GM12878 (cell line): ENCODE measurements around the gene RNASEL. TPM values are rescaled to one million over a fixed set of nuclear protein-coding genes. Genes with fewer than 3 reads are reported as not detected.
A peak's percentile ranks its signal among the peaks of the same experiment; 100 is the strongest.

Experiments used
- ATAC-seq: fragments of 200-7000 bp; cut with Tn5 transposase; 3 replicates; pipeline ENCODE4 v1.9.1; 2020; ENCODE audit warnings: mild to moderate bottlenecking, moderate library complexity
- BruUV-seq: library from RNA; stranded (reverse); fragments of 400-500 nt; replicated peaks from 2 replicates; lab custom pipeline; 2021; lab: Mats Ljungman, UMichigan
- CTCF ChIA-PET: fragments of 300-600 bp; sonication (Branson Sonifier 250); formaldehyde crosslinking; extraction: SDS; loops from one replicate; lab custom pipeline; 2021; ENCODE audit warnings: inconsistent platforms; lab: Yijun Ruan, JAX
- POLR2A ChIA-PET: fragments of 350-600 bp; formaldehyde crosslinking; extraction: SDS; loops from one replicate; lab custom pipeline; 2021; ENCODE audit warnings: inconsistent platforms; lab: Charles Lee
- RAD21 ChIA-PET: fragments of 300-600 bp; sonication (Branson Sonifier 250); formaldehyde crosslinking; loops from one replicate; lab custom pipeline; 2023; ENCODE audit warnings: antibody characterized with exemption; ENCODE audit not compliant: unreplicated experiment; lab: Charles Lee
- SMC1A ChIA-PET: fragments of 300-600 bp; sonication (Branson Sonifier 250); formaldehyde crosslinking; loops from one replicate; lab custom pipeline; 2023; ENCODE audit not compliant: unreplicated experiment, uncharacterized antibody; lab: Charles Lee
- DNase-seq: peaks from one replicate; pipeline ENCODE4 v3.0.0-alpha.2; 2011; ENCODE audit warnings: low read depth, low spot score
- FAIRE-seq: peaks from 3 replicates; lab custom pipeline; 2011; peaks lifted over from hg19 to GRCh38; lab: Jason Lieb, UNC
- H2AFZ ChIP-seq: 2 replicates; pipeline ENCODE4 v1.6.0; 2011; ENCODE audit warnings: low read depth, low read length, control low read depth; ENCODE audit not compliant: control insufficient read depth
- H3K27ac ChIP-seq: 2 replicates; pipeline ENCODE4 v1.5.1; 2011; ENCODE audit warnings: control low read depth; ENCODE audit not compliant: control insufficient read depth, insufficient read depth
- H3K27me3 ChIP-seq, 2 experiments: replicated peaks in 1 of 2; 2 replicates each; pipeline versions ENCODE4 v1.6.0 to v1.6.1; 2011; ENCODE audit warnings: low read length in 1 of 2; ENCODE audit not compliant: control insufficient read depth in 2 of 2, insufficient read depth in 2 of 2
- H3K36me3 ChIP-seq, 2 experiments: 2 replicates each; pipeline ENCODE4 v1.5.1; 2011; ENCODE audit warnings: low read length in 1 of 2; ENCODE audit not compliant: control insufficient read depth in 2 of 2, insufficient read depth in 2 of 2
- H3K4me1 ChIP-seq: 2 replicates; pipeline ENCODE4 v1.6.1; 2011; ENCODE audit warnings: mild to moderate bottlenecking, low read length, moderate library complexity, mixed read lengths; ENCODE audit not compliant: control insufficient read depth, insufficient read depth
- H3K4me2 ChIP-seq: 2 replicates; pipeline ENCODE4 v1.6.0; 2011; ENCODE audit warnings: control low read depth; ENCODE audit not compliant: control insufficient read depth, insufficient read depth
- H3K4me3 ChIP-seq: fragments of 200-600 bp; sonication (generic); 2 replicates; pipeline ENCODE4 v1.5.1; 2016
- H3K79me2 ChIP-seq: 2 replicates; pipeline ENCODE4 v1.6.0; 2011; ENCODE audit warnings: low read length; ENCODE audit not compliant: control insufficient read depth, insufficient read depth
- H3K9ac ChIP-seq: 2 replicates; pipeline ENCODE4 v1.8.0; 2011; ENCODE audit warnings: low read length, control low read depth, mixed read lengths; ENCODE audit not compliant: control insufficient read depth, insufficient read depth
- H3K9me3 ChIP-seq: replicated peaks from 3 replicates; pipeline ENCODE4 v1.5.1; 2011; ENCODE audit warnings: mild to moderate bottlenecking, low read length; ENCODE audit not compliant: control insufficient read depth, insufficient read depth
- H4K20me1 ChIP-seq: 2 replicates; pipeline ENCODE4 v1.6.0; 2011; ENCODE audit not compliant: control insufficient read depth, insufficient read depth
- ATF2 ChIP-seq: IDR thresholded peaks from 2 replicates; pipeline ENCODE4 v1.6.1; 2012; ENCODE audit warnings: low read length, inconsistent platforms
- BMI1 ChIP-seq: fragments of 450-650 bp; IDR thresholded peaks from 2 replicates; pipeline ENCODE4 v1.6.1; 2016; ENCODE audit warnings: mild to moderate bottlenecking, moderate library complexity, borderline replicate concordance
- CEBPB ChIP-seq, 2 experiments: fragments of 150-350 bp in 1 of 2; IDR thresholded peaks; 2 replicates each; pipeline ENCODE4 v1.6.1; 2012 to 2014; ENCODE audit warnings: low read depth in 2 of 2, low read length in 2 of 2, borderline replicate concordance in 1 of 2, inconsistent platforms in 1 of 2
- E2F4 ChIP-seq: IDR thresholded peaks from 2 replicates; pipeline ENCODE4 v1.6.1; 2012; ENCODE audit warnings: low read depth, low read length, improper control_type of control experiment
- EGR1 ChIP-seq, 2 experiments: IDR thresholded peaks; 1 replicate in 1 of 2; 2 replicates in 1 of 2; pipeline ENCODE4 v1.6.1; 2011 to 2012; ENCODE audit warnings: low read depth in 2 of 2, low read length in 2 of 2, borderline replicate concordance in 1 of 2, mild to moderate bottlenecking in 1 of 2, moderate library complexity in 1 of 2
- HDAC2 ChIP-seq: fragments of 200-600 bp; sonication (generic); IDR thresholded peaks from 2 replicates; pipeline ENCODE4 v1.6.1; 2017
- IKZF2 ChIP-seq, 2 experiments: fragments of 450-650 bp; IDR thresholded peaks; 2 replicates each; pipeline ENCODE4 v1.6.1; 2017; ENCODE audit warnings: mild to moderate bottlenecking in 2 of 2, moderate library complexity in 2 of 2
- LARP7 ChIP-seq: fragments of 450-650 bp; IDR thresholded peaks from 2 replicates; pipeline ENCODE4 v1.6.1; 2017; ENCODE audit warnings: mild to moderate bottlenecking
- MEF2A ChIP-seq: IDR thresholded peaks from 2 replicates; pipeline ENCODE4 v1.6.1; 2011; ENCODE audit warnings: low read depth, mild to moderate bottlenecking, low read length, moderate library complexity; ENCODE audit not compliant: insufficient read depth
- MEF2B ChIP-seq: fragments of 450-650 bp; IDR thresholded peaks from 2 replicates; pipeline ENCODE4 v1.6.1; 2018; ENCODE audit warnings: mild to moderate bottlenecking, moderate library complexity; ENCODE audit not compliant: partially characterized antibody, poor library complexity, severe bottlenecking
- NFIC ChIP-seq: IDR thresholded peaks from 2 replicates; pipeline ENCODE4 v1.6.1; 2012; ENCODE audit warnings: low read depth, mild to moderate bottlenecking, inconsistent platforms, low read length, moderate library complexity
- PAX8 ChIP-seq: fragments of 450-650 bp; IDR thresholded peaks from 2 replicates; pipeline ENCODE4 v1.6.1; 2017; ENCODE audit warnings: mild to moderate bottlenecking, moderate library complexity
- POLR2AphosphoS5 ChIP-seq: IDR thresholded peaks from 2 replicates; pipeline ENCODE4 v1.6.1; 2011; ENCODE audit warnings: mild to moderate bottlenecking, low read length, inconsistent platforms
- POU2F2 ChIP-seq: IDR thresholded peaks from 3 replicates; pipeline ENCODE4 v1.6.1; 2011; ENCODE audit warnings: low read depth, mild to moderate bottlenecking, low read length, borderline replicate concordance
- SP1 ChIP-seq: IDR thresholded peaks from one replicate; pipeline ENCODE4 v1.6.1; 2011; ENCODE audit warnings: low read depth, low read length
- TBL1XR1 ChIP-seq: IDR thresholded peaks from 2 replicates; pipeline ENCODE4 v1.6.1; 2012; ENCODE audit warnings: low read depth, low read length, improper control_type of control experiment
- TCF12 ChIP-seq: IDR thresholded peaks from 2 replicates; pipeline ENCODE4 v1.6.1; 2011; ENCODE audit warnings: low read depth, mild to moderate bottlenecking, low read length
- TCF7 ChIP-seq: IDR thresholded peaks from 2 replicates; pipeline ENCODE4 v1.6.1; 2014; ENCODE audit warnings: antibody characterized with exemption, borderline replicate concordance
- USF2 ChIP-seq: IDR thresholded peaks from 2 replicates; pipeline ENCODE4 v1.6.1; 2011; ENCODE audit warnings: low read depth, low read length, improper control_type of control experiment, borderline replicate concordance
- WRNIP1 ChIP-seq: IDR thresholded peaks from 2 replicates; pipeline ENCODE4 v1.6.1; 2011; ENCODE audit warnings: low read depth, low read length, improper control_type of control experiment, borderline replicate concordance
- ZNF384 ChIP-seq: IDR thresholded peaks from 2 replicates; pipeline ENCODE4 v1.6.1; 2012; ENCODE audit warnings: low read depth, mild to moderate bottlenecking, low read length, improper control_type of control experiment, borderline replicate concordance
- WGBS: methylation state at CpG from one replicate; pipeline ENCODE4 v1.1.6; 2016; ENCODE audit warnings: low lambda C conversion rate; ENCODE audit not compliant: insufficient replicate concordance, insufficient coverage; ENCODE audit errors: missing lambda C conversion rate; 5-methylcytosine and 5-hydroxymethylcytosine counted together
- in situ Hi-C: fragments of 300-500 bp; cut with MboI; formaldehyde crosslinking; loops from 9 replicates; pipeline ENCODE4 v1.14.3; 2018; ENCODE audit warnings: mixed read lengths
- intact Hi-C: fragments of 100-400 bp; cut with micrococcal nuclease; formaldehyde crosslinking; loops from one replicate; pipeline ENCODE4 v1.14.2; 2022; ENCODE audit not compliant: unreplicated experiment
- polyA plus RNA-seq, 11 experiments: library from polyadenylated mRNA; depleted of rRNA in 4 of 11; unstranded in 6 of 11; stranded (reverse) in 5 of 11; fragments of >200 nt; fragmentation: Nextera tagmentation in 4 of 11; fragmentation: Illumina TruSeq in 1 of 11; extraction: Ambion mirVana in 4 of 11; extraction: Trizol in 1 of 11; gene quantifications; 1 replicate in 1 of 11; 2 replicates in 10 of 11; pipeline versions ENCODE4 v1.2.1 to v1.2.3, GENCODE V29; 2011 to 2016; ENCODE audit warnings: inconsistent platforms in 2 of 11, missing spikeins in 2 of 11, low read depth in 1 of 11
- total RNA-seq, 4 experiments: library from RNA; depleted of rRNA in 3 of 4; stranded (reverse); fragments of >200 nt in 3 of 4; fragmentation: Illumina TruSeq in 1 of 4; extraction: Trizol in 1 of 4; gene quantifications; 2 replicates each; pipeline versions ENCODE4 v1.2.1 to v1.2.3, GENCODE V29; 2013 to 2021

Gene RNASEL
- total and polyA plus RNA-seq, 10 of the 15 experiments (the other 5 are each of a cell fraction or from before 2014, with no cell fraction given), result 3.0 to 10.8 (median 5.0) TPM

GRCh38 chr1:182611326-182611725, 22.3 kb upstream of the RNASEL start:
- Histone ChIP-seq H3K4me1 (peaks cover 57% of the 10 kb centered on the region), H3K27ac (peak overlapping the region; percentile 4; the same call in 1 of the 2 replicates), H4K20me1 (no peaks in the 10 kb centered on the region), H3K36me3 (no peaks in the 10 kb centered on the region), H3K4me3 (no peak overlapping the region), H3K79me2 (no peaks in the 10 kb centered on the region), H2AFZ (no peak overlapping the region), H3K9ac (0 out of 2 replicates have a peak overlapping the region, but pooled peaks have one; percentile 25), H3K9me3 (no peaks in the 10 kb centered on the region), H3K4me2 (peak overlapping the region; percentile 45; the same call in 1 of the 2 replicates), H3K27me3 (no peaks in the 10 kb centered on the region)
- ChIA-PET RAD21 (interaction anchor here (0.8 to 9.4 kb wide), 4 partner anchors 12 to 172 kb away, joined by 3 to 93 read pairs (median 4); no protein-coding TSS in a partner anchor), SMC1A (interaction anchor here (1.0 to 19.4 kb wide), 6 partner anchors 10 to 171 kb away, joined by 3 to 238 read pairs (median 16); partner anchors contain the start of gene RGS16), CTCF (interaction anchor here (1.2 to 37.4 kb wide), 6 partner anchors 8 to 177 kb away, joined by 3 to 1888 read pairs (median 5); partner anchors contain the start of genes NPL and RGS16), POLR2A (interaction anchor here (0.9 to 1.5 kb wide), 4 partner anchors 9 to 66 kb away, joined by 3 to 7 read pairs (median 4); no protein-coding TSS in a partner anchor)
- ATAC-seq (no peak), DNase-seq (no peak), FAIRE-seq (no peak)
- intact Hi-C loops (no loop called here), in situ Hi-C loops (no loop called here)
- no TSS peak for BruUV-seq
- WGBS, result 33% methylated on average over 1 of the region's 1 CpG
- TF ChIP-seq MEF2B, result peak; percentile 81
- TF ChIP-seq HDAC2, result no peak
- peak in 1 of 2 experiments; percentile 5; a peak in 1 of 3 replicates for TF ChIP-seq EGR1 (IDR thresholded peaks at IDR 0.05; ENCODE audit: borderline replicate concordance in 1 of 2, low read depth in 2 of 2, low read length in 2 of 2)
- no peak for TF ChIP-seq TCF7
- TF ChIP-seq POLR2AphosphoS5, result no peak
- TF ChIP-seq WRNIP1, result no peak
- TF ChIP-seq BMI1, result no peak
- TF ChIP-seq TBL1XR1, result peak; percentile 57; the same call in 1 of the 2 replicates
- TF ChIP-seq TCF12, result 0 out of 2 replicates have a peak, but pooled peaks have one; percentile 46
- TF ChIP-seq NFIC, result no peak
- TF ChIP-seq CEBPB (IDR thresholded peaks at IDR 0.05; ENCODE audit: borderline replicate concordance in 1 of 2, low read depth in 2 of 2, low read length in 2 of 2), result no peak
- TF ChIP-seq LARP7, result no peak
- TF ChIP-seq ATF2, result no peak
- peak; percentile 38; the same call in 1 of the 3 replicates for TF ChIP-seq POU2F2
- TF ChIP-seq USF2, result no peak
- TF ChIP-seq E2F4, result no peak
- peak; percentile 67 for TF ChIP-seq SP1
- TF ChIP-seq ZNF384, result no peak
- peak; percentile 41 to 74; a peak in 3 of 4 replicates for TF ChIP-seq IKZF2 (IDR thresholded peaks at IDR 0.05)
- TF ChIP-seq PAX8, result no peak
- TF ChIP-seq MEF2A, result no peak
